ENCODE data around the gene MLH1. TPM values are rescaled to one million over a fixed set of nuclear protein-coding genes. Genes with fewer than 3 reads are reported as not detected.
"Not testable (repeated sequence)": the region's sequence is repeated elsewhere in the genome, so short reads cannot be mapped to it uniquely, and the experiment has no call there.

The MLH1 gene
- total RNA-seq, 2 experiments from 2014 or later, result 18.9 to 23.8 TPM

- Mint-ChIP-seq H3K27me3 (no peaks in the 10 kb centered on the region), H3K4me3 (peak overlapping the region; percentile 89), H3K9me3 (peaks cover 4% of the 10 kb centered on the region), H3K4me1 (ENCODE audit: low read depth) (peaks cover 21% of the 10 kb centered on the region), H3K27ac (peak overlapping the region; percentile 73), H3K36me3 (ENCODE audit: low read depth) (no peaks in the 10 kb centered on the region)
- POLR2A ChIA-PET, result interaction anchor here (0.6 to 3.3 kb wide), 17 partner anchors 10 to 1577 kb away, joined by 3 to 67 read pairs (median 7); partner anchors contain the start of genes EPM2AIP1 and MLH1
- H3K4me3 ChIP-seq (ENCODE audit: low read length), result peak overlapping the region; percentile 79
- no peak for TF ChIP-seq CTCF (IDR thresholded peaks at IDR 0.05)
- intact Hi-C loops (cut with DNase I, micrococcal nuclease), result loop anchor here (2.0 to 5.0 kb wide), 3 partner anchors 31 to 47 kb away; no protein-coding TSS in a partner anchor
- H3K27ac ChIP-seq (ENCODE audit: low read depth in 1 of 2, low read length in 2 of 2), result peak overlapping the region in 1 of 2 donors; percentile 61
- peak; percentile 2 to 55 (median 22) for DNase-seq
- peaks cover 0 to 11% of the 10 kb centered on the region in 2 experiments for H3K9me3 ChIP-seq (ENCODE audit: control insufficient read depth in 1 of 2, insufficient read depth in 1 of 2, low read length in 2 of 2)
- no peaks in the 10 kb centered on the region for H3K27me3 ChIP-seq (ENCODE audit: control insufficient read depth in 1 of 2, insufficient read depth in 2 of 2, low read length in 2 of 2)
- peak; percentile 35 for ATAC-seq (ENCODE audit: poor library complexity)
- peaks cover 22% of the 10 kb centered on the region for H3K4me1 ChIP-seq (ENCODE audit: insufficient read depth, low read length)
- CTCF ChIA-PET, result interaction anchor here (0.8 to 3.5 kb wide), 4 partner anchors 14 to 75 kb away, joined by 3 to 19 read pairs (median 7); partner anchors contain the start of genes EPM2AIP1 and MLH1
- H3K36me3 ChIP-seq (ENCODE audit: insufficient read depth, low read length), result no peaks in the 10 kb centered on the region
Measured at GRCh38 chr3:36944012-36944640, 49.2 kb upstream of the MLH1 start.

- no peak for TF ChIP-seq CTCF (IDR thresholded peaks at IDR 0.05)
- Histone ChIP-seq H3K27ac (ENCODE audit: low read depth in 1 of 2, low read length in 2 of 2) (peak within 1 kb of the TSS in 1 of 2 donors; percentile 61), H3K4me1 (ENCODE audit: insufficient read depth, low read length) (peaks cover 22% of the 10 kb centered on the region), H3K4me3 (ENCODE audit: low read length) (peak within 1 kb of the TSS; percentile 79), H3K27me3 (ENCODE audit: control insufficient read depth in 1 of 2, insufficient read depth in 2 of 2, low read length in 2 of 2) (no peaks in the 10 kb centered on the region), H3K36me3 (ENCODE audit: insufficient read depth, low read length) (no peaks in the 10 kb centered on the region), H3K9me3 (ENCODE audit: control insufficient read depth in 1 of 2, insufficient read depth in 1 of 2, low read length in 2 of 2) (peaks cover 0 to 11% of the 10 kb centered on the region in 2 experiments)
- peaks cover 21% of the 10 kb centered on the region for H3K4me1 Mint-ChIP-seq (ENCODE audit: low read depth)
- peak within 1 kb of the TSS; percentile 85 for H3K27ac Mint-ChIP-seq
- no peaks in the 10 kb centered on the region for H3K36me3 Mint-ChIP-seq (ENCODE audit: low read depth)
- peak within 1 kb of the TSS; percentile 95 for H3K4me3 Mint-ChIP-seq
- H3K27me3 Mint-ChIP-seq, result no peaks in the 10 kb centered on the region
- CTCF ChIA-PET, result interaction anchor here (1.4 to 3.5 kb wide), 3 partner anchors 14 to 76 kb away, joined by 6 to 19 read pairs (median 8); no protein-coding TSS in a partner anchor
- ATAC-seq (ENCODE audit: poor library complexity) (peak; percentile 89), DNase-seq (peak; percentile 62 to 94 (median 76))
- POLR2A ChIA-PET, result interaction anchor here (0.7 to 3.3 kb wide), 17 partner anchors 10 to 76 kb away, joined by 3 to 67 read pairs (median 7); partner anchors contain the start of genes EPM2AIP1 and MLH1
- intact Hi-C loops (cut with DNase I, micrococcal nuclease), result loop anchor here (1.0 to 5.0 kb wide), 4 partner anchors 14 to 46 kb away; no protein-coding TSS in a partner anchor
- peaks cover 6% of the 10 kb centered on the region for H3K9me3 Mint-ChIP-seq
Measured at GRCh38 chr3:36944641-36945270, 48.6 kb upstream of the MLH1 start, which contains the start of gene TRANK1. Gene TRANK1 (minus strand): TSS chr3:36945054. CDS start chr3:36944809, 245 bp downstream.

- Histone ChIP-seq H3K4me1 (ENCODE audit: insufficient read depth, low read length) (peaks cover 22% of the 10 kb centered on the region), H3K36me3 (ENCODE audit: insufficient read depth, low read length) (no peaks in the 10 kb centered on the region), H3K4me3 (ENCODE audit: low read length) (peak overlapping the region; percentile 79), H3K27ac (ENCODE audit: low read depth in 1 of 2, low read length in 2 of 2) (no peak overlapping the region), H3K9me3 (ENCODE audit: control insufficient read depth in 1 of 2, insufficient read depth in 1 of 2, low read length in 2 of 2) (peaks cover 0 to 11% of the 10 kb centered on the region in 2 experiments), H3K27me3 (ENCODE audit: control insufficient read depth in 1 of 2, insufficient read depth in 2 of 2, low read length in 2 of 2) (no peaks in the 10 kb centered on the region)
- ATAC-seq (ENCODE audit: poor library complexity) (no peak), DNase-seq (peak in 1 of 14 experiments; percentile 6)
- Mint-ChIP-seq H3K27me3 (no peaks in the 10 kb centered on the region), H3K9me3 (peaks cover 6% of the 10 kb centered on the region), H3K36me3 (ENCODE audit: low read depth) (no peaks in the 10 kb centered on the region), H3K27ac (peak overlapping the region; percentile 85), H3K4me3 (peak overlapping the region; percentile 95), H3K4me1 (ENCODE audit: low read depth) (peaks cover 21% of the 10 kb centered on the region)
- ChIA-PET CTCF (interaction anchor here (1.4 to 3.5 kb wide), 3 partner anchors 13 to 77 kb away, joined by 6 to 19 read pairs (median 8); no protein-coding TSS in a partner anchor), POLR2A (interaction anchor here (0.7 to 3.3 kb wide), 12 partner anchors 11 to 77 kb away, joined by 3 to 67 read pairs (median 7); partner anchors contain the start of genes EPM2AIP1 and MLH1)
- intact Hi-C loops (cut with DNase I, micrococcal nuclease), result loop anchor here (1.0 to 2.0 kb wide), 3 partner anchors 13 to 45 kb away; no protein-coding TSS in a partner anchor
- no peak for TF ChIP-seq CTCF (IDR thresholded peaks at IDR 0.05)
Measured at GRCh38 chr3:36945333-36945980, 47.9 kb upstream of the MLH1 start.

GRCh38 chr3:36947814-36948213, 45.5 kb upstream of the MLH1 start:
- H3K27ac ChIP-seq (ENCODE audit: low read depth in 1 of 2, low read length in 2 of 2); intact Hi-C loops (cut with DNase I, micrococcal nuclease); H3K36me3 ChIP-seq (ENCODE audit: insufficient read depth, low read length); H3K36me3 Mint-ChIP-seq (ENCODE audit: low read depth); H3K27me3 ChIP-seq (ENCODE audit: control insufficient read depth in 1 of 2, insufficient read depth in 2 of 2, low read length in 2 of 2); H3K27ac Mint-ChIP-seq; H3K9me3 Mint-ChIP-seq; ATAC-seq (ENCODE audit: poor library complexity); DNase-seq; CTCF ChIA-PET; H3K27me3 Mint-ChIP-seq; H3K4me3 ChIP-seq (ENCODE audit: low read length); H3K4me1 Mint-ChIP-seq (ENCODE audit: low read depth): not testable (repeated sequence)
- Histone ChIP-seq H3K9me3 (ENCODE audit: control insufficient read depth in 1 of 2, insufficient read depth in 1 of 2, low read length in 2 of 2) (peaks cover 0 to 11% of the 10 kb centered on the region in 2 experiments), H3K4me1 (ENCODE audit: insufficient read depth, low read length) (peaks cover 18% of the 10 kb centered on the region)
- H3K4me3 Mint-ChIP-seq, result peak overlapping the region; percentile 77
- POLR2A ChIA-PET, result interaction anchor here (1.3 kb wide), 1 partner anchor 40 kb away, joined by 3 read pairs; no protein-coding TSS in a partner anchor

All from CD4-positive, alpha-beta T cell (primary cell).